Fibroblast of lung (primary cell): ENCODE measurements around the gene NAT16. TPM values are rescaled to one million over a fixed set of nuclear protein-coding genes. Genes with fewer than 3 reads are reported as not detected.

Source experiments
- DNase-seq, 2 donors: peaks; one replicate each; pipeline versions ENCODE4 v3.0.0 to v3.0.0-alpha.2; 2010; ENCODE audit warnings: low read depth in 2 of 2
- H2AFZ ChIP-seq: 2 replicates; pipeline ENCODE4 v1.5.1; 2012; ENCODE audit warnings: low read length, control low read depth, inconsistent platforms
- H3K27ac ChIP-seq: 2 replicates; pipeline ENCODE4 v1.5.1; 2011; ENCODE audit warnings: low read length, control low read depth; ENCODE audit not compliant: insufficient read depth
- H3K27me3 ChIP-seq: 2 replicates; pipeline ENCODE4 v1.5.1; 2011; ENCODE audit warnings: mild to moderate bottlenecking, low read length; ENCODE audit not compliant: control insufficient read depth, insufficient read depth
- H3K36me3 ChIP-seq: 2 replicates; pipeline ENCODE4 v1.5.1; 2011; ENCODE audit warnings: low read length; ENCODE audit not compliant: control insufficient read depth, insufficient read depth
- H3K4me1 ChIP-seq: 2 replicates; pipeline ENCODE4 v1.5.1; 2011; ENCODE audit warnings: low read length; ENCODE audit not compliant: control insufficient read depth, insufficient read depth; ENCODE audit errors: extremely low read depth
- H3K4me2 ChIP-seq: 2 replicates; pipeline ENCODE4 v1.5.1; 2011; ENCODE audit warnings: low read length, control low read depth; ENCODE audit not compliant: insufficient read depth; ENCODE audit errors: extremely low read depth
- H3K4me3 ChIP-seq, 4 experiments: fragments of 200-600 bp in 1 of 4; sonication (generic) in 1 of 4; replicated peaks in 1 of 4; 2 replicates each; pipeline ENCODE4 v1.5.1; 2011 to 2016; ENCODE audit warnings: low read length in 4 of 4, low read depth in 3 of 4, mild to moderate bottlenecking in 3 of 4, control low read depth in 2 of 4, inconsistent platforms in 1 of 4, mixed read lengths in 1 of 4; ENCODE audit not compliant: insufficient read depth in 1 of 4; ENCODE audit errors: control extremely low read depth in 1 of 4
- H3K79me2 ChIP-seq: 2 replicates; pipeline ENCODE4 v1.5.1; 2012; ENCODE audit warnings: mild to moderate bottlenecking, low read length, inconsistent platforms; ENCODE audit not compliant: control insufficient read depth, insufficient read depth
- H3K9ac ChIP-seq: 2 replicates; pipeline ENCODE4 v1.5.1; 2011; ENCODE audit warnings: mild to moderate bottlenecking, low read length, control low read depth; ENCODE audit not compliant: insufficient read depth
- H3K9me3 ChIP-seq: 2 replicates; pipeline ENCODE4 v1.5.1; 2012; ENCODE audit warnings: low read depth, low read length; ENCODE audit not compliant: control insufficient read depth, insufficient read depth
- H4K20me1 ChIP-seq: 2 replicates; pipeline ENCODE4 v1.5.1; 2011; ENCODE audit warnings: low read length; ENCODE audit not compliant: control insufficient read depth, insufficient read depth; ENCODE audit errors: extremely low read depth
- CTCF ChIP-seq, 2 donors: IDR thresholded peaks in 1 of 2; conservative IDR thresholded peaks in 1 of 2; 1 replicate in 1 of 2; 2 replicates in 1 of 2; pipeline ENCODE4 v1.5.1; 2011 to 2012; ENCODE audit warnings: low read length in 2 of 2, control low read depth in 1 of 2, inconsistent platforms in 1 of 2, low read depth in 1 of 2, mild to moderate bottlenecking in 1 of 2
- EZH2 ChIP-seq: IDR thresholded peaks from 2 replicates; pipeline ENCODE4 v1.5.1; 2012; ENCODE audit warnings: low read length, control low read depth, mild to moderate bottlenecking; ENCODE audit errors: missing control alignments
- polyA plus RNA-seq, 2 donors: library from polyadenylated mRNA; depleted of rRNA in 1 of 2; stranded (reverse) in 1 of 2; unstranded in 1 of 2; fragments of >200 nt; gene quantifications; 2 replicates each; pipeline ENCODE4 v1.2.1, GENCODE V29; 2011 to 2012; ENCODE audit warnings: missing spikeins in 1 of 2
- total RNA-seq: library from RNA; depleted of rRNA; stranded (reverse); fragments of >200 nt; gene quantifications from 2 replicates; pipeline ENCODE4 v1.2.1, GENCODE V29; 2014

NAT16 gene
- total and polyA plus RNA-seq, 2 donors (not counting 1 experiment from before 2014, with no cell fraction given) = not detected

DNA sequence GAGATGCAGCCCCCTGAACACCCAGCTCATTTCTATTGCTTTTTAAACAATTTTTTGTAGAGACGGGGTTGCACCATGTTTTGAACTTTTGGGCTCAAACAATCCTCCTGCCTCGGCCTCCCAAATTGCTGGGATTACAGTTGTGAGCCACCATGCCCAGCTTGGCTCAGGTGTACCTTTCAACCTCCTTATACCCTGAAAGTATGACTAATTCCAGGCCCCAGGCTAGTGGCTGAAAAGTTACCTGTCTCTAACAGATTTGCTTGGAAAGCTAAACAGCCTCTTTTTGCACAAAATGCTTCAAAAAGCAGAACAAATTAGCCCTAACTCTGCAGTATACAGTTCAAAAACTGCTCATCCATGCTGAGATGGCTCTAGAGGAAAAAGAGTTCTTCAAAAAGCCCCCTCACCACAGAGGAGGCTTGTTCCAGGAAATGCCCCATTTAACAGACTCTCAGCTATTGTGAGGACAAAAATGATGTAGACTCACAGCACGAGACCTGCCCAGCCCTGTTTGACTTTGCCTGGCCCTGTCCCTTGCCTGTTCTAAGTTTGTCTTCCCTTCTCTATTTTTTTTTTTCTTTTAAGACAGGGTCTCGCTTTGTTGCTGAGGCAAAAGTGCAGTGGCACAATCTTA, 39.2 kb downstream of the NAT16 start:
- Histone ChIP-seq H3K4me2 (no peak overlapping the region), H3K27me3 (no peaks in the 10 kb centered on the region), H3K36me3 (peaks cover 6% of the 10 kb centered on the region), H3K9ac (no peak overlapping the region), H4K20me1 (no peaks in the 10 kb centered on the region), H3K4me1 (peaks cover 11% of the 10 kb centered on the region), H3K9me3 (no peaks in the 10 kb centered on the region), H2AFZ (no peak overlapping the region), H3K79me2 (no peaks in the 10 kb centered on the region), H3K4me3 (no peak overlapping the region), H3K27ac (no peak overlapping the region)
- TF ChIP-seq CTCF (conservative IDR thresholded peaks at IDR 0.05 in 1 of 2, IDR thresholded peaks at IDR 0.05 in 1 of 2; ENCODE audit: low read depth in 1 of 2, low read length in 2 of 2) (no peak), EZH2 (no peak)
- DNase-seq = no peak

GRCh38 chr7:101140339-101140699, 39.8 kb downstream of the NAT16 start:
- Histone ChIP-seq H3K36me3 (peaks cover 11% of the 10 kb centered on the region), H3K4me1 (peaks cover 16% of the 10 kb centered on the region), H4K20me1 (no peaks in the 10 kb centered on the region), H2AFZ (no peak overlapping the region), H3K27ac (no peak overlapping the region), H3K4me2 (no peak overlapping the region), H3K9me3 (no peaks in the 10 kb centered on the region), H3K79me2 (no peaks in the 10 kb centered on the region), H3K27me3 (no peaks in the 10 kb centered on the region), H3K4me3 (no peak overlapping the region), H3K9ac (no peak overlapping the region)
- no peak for TF ChIP-seq CTCF (conservative IDR thresholded peaks at IDR 0.05 in 1 of 2, IDR thresholded peaks at IDR 0.05 in 1 of 2; ENCODE audit: low read depth in 1 of 2, low read length in 2 of 2)
- TF ChIP-seq EZH2 = no peak
- no peak for DNase-seq

DNA sequence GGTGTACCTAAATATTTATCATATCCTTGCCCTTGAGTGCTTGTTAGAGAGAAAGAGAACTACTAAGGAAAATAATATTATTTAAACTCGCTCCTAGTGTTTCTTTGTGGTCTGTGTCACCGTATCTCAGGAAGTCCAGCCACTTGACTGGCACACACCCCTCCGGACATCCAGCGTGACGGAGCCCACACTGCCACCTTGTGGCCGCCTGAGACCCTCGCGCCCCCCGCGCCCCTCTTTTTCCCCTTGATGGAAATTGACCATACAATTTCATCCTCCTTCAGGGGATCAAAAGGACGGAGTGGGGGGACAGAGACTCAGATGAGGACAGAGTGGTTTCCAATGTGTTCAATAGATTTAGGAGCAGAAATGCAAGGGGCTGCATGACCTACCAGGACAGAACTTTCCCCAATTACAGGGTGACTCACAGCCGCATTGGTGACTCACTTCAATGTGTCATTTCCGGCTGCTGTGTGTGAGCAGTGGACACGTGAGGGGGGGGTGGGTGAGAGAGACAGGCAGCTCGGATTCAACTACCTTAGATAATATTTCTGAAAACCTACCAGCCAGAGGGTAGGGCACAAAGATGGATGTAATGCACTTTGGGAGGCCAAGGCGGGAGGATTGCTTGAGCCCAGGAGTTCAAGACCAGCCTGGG, 41.8 kb downstream of the NAT16 start:
- no peaks in the 10 kb centered on the region for H3K9me3 ChIP-seq
- peak; percentile 96 to 97 for DNase-seq
- H2AFZ ChIP-seq = no peak overlapping the region
- no peak overlapping the region for H3K4me3 ChIP-seq
- H3K27me3 ChIP-seq = no peaks in the 10 kb centered on the region
- peaks cover 2% of the 10 kb centered on the region for H3K79me2 ChIP-seq
- H3K4me2 ChIP-seq = peak overlapping the region; percentile 10
- peaks cover 18% of the 10 kb centered on the region for H3K36me3 ChIP-seq
- no peaks in the 10 kb centered on the region for H4K20me1 ChIP-seq
- H3K4me1 ChIP-seq = peaks cover 27% of the 10 kb centered on the region
- peak overlapping the region; percentile 48 for H3K27ac ChIP-seq
- H3K9ac ChIP-seq = no peak overlapping the region
- TF ChIP-seq CTCF (conservative IDR thresholded peaks at IDR 0.05 in 1 of 2, IDR thresholded peaks at IDR 0.05 in 1 of 2; ENCODE audit: low read depth in 1 of 2, low read length in 2 of 2) = peak; percentile 57 to 61
- TF ChIP-seq EZH2 = no peak
